Inflammatory macrophage (primary cell): Measurements from ENCODE around the gene SPON1.
"Not testable (repeated sequence)": the region's sequence is repeated elsewhere in the genome, so short reads cannot be mapped to it uniquely, and the experiment has no call there.

ENCODE experiments used
- DNase-seq, 2 donors: peaks; one replicate each; pipeline ENCODE4 v3.0.0-alpha.2; 2020 to 2022

Gene SPON1

GRCh38 chr11:14136561-14136960, 174.0 kb downstream of the SPON1 start:
- no peak for DNase-seq

GRCh38 chr11:14137284-14137683, 174.8 kb downstream of the SPON1 start:
- DNase-seq, result no peak

DNA sequence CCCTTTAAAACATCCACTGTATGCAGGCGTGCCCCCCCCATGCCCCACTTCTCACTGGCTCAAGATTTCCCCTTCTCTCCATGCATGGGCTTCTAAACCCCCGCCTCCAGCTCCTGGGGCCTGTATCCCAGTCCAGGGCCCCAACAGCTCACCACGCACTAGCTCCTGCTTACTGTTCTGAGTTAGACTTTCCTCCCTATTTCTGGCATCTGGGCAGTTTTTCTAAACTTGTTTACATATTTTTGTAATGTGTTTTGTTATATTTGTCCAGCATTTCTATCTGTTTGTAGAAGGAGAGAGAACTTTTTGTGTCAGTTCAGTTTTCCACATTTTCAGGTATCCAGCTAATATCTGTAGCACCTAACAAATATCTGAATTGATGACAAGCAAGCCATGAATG, 178.5 kb downstream of the SPON1 start:
- no peak for DNase-seq

DNA sequence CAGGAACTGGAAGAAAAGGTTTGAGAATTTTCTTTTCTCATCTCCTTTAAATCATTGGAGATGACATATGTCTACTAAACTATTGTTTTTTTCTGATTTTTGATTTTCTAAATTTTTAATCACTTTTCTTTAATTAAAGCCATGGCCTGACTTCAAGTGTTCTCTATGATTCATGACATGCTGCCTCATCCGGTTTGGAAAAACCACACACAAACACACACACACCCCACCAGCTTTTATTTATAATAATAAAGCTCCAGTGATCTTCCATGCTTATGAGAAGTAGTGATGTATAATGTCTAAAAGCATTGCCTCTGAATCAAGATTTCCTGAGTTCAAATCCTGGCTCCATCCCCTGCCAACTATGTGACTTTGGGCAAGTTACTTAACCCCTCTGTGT, 179.2 kb downstream of the SPON1 start:
- DNase-seq, result no peak

DNA sequence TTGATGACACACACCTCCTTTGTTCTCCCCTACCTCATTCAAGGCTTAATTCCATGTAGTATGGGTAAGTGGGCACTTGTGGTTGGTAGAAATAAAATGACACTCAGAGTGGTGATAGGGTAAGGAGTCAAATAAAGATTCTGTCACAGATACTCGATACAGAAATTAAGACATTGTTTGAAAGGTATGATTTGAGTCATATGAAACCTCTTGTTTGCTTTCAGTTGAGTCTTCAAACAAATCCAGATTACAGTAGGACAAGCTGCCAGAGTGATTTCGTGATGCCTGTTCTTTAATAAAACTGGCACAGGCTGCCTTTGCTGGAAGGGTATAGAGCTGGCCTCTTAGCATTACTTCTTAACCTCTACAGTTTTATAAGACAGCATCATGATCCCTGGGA, 182.4 kb downstream of the SPON1 start:
- DNase-seq, result no peak

DNA sequence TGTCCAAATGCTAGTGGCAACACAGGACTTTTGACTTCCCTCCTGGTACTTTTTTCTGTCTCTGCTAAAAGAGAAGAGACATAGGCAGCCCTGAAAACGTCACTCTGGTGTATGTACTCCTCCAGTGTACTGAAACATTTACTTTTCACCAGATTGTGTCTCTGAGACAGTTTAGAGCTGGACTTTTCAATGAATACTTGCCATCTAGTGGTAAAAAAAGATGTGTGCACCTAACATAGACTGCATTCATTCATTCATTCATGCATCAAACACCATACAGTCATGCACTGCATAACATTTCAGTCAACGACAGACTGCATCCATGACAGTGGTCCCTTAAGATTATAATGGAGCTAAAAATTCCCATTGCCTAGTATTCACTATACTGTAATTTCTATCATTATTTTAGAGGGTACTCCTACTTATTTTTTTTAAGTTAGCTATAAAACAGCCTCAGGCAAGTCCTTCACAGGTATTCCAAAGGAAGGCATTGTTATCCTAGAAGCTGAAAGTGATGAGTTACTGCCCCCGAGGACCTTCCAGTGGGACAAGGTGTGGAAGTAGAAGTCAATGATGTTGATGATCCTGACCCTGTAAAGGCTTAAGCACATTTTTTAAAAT, 186.2 kb downstream of the SPON1 start:
- DNase-seq, result peak; percentile 13 to 29

- DNase-seq, result no peak
Measured at GRCh38 chr11:14149683-14150082, 187.2 kb downstream of the SPON1 start.

GRCh38 chr11:14150878-14151277, 188.4 kb downstream of the SPON1 start:
- no peak for DNase-seq

GRCh38 chr11:14154103-14154502, 191.6 kb downstream of the SPON1 start:
- DNase-seq, result not testable (repeated sequence)

DNA sequence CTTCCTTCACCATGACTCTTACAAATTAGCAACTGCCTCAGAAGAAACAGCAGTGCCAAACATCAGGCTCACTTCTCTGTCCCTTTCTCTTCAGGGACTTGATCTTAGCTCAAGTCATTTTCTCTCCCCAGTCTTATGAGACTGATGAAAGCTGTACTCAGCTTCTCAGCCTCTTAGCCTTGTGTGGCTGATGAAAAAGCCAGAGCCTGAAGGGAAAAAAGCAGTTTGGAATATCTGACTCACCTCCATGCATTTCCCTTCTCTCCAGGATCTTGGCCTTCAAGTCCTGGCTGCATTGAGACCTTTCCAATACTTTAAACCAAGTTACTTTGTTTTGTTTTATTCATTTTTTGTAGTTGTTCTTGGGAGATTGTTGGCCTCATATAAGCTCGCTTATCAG, 195.9 kb downstream of the SPON1 start:
- no peak for DNase-seq

- no peak for DNase-seq
Measured at GRCh38 chr11:14163576-14163975, 201.1 kb downstream of the SPON1 start.

DNA sequence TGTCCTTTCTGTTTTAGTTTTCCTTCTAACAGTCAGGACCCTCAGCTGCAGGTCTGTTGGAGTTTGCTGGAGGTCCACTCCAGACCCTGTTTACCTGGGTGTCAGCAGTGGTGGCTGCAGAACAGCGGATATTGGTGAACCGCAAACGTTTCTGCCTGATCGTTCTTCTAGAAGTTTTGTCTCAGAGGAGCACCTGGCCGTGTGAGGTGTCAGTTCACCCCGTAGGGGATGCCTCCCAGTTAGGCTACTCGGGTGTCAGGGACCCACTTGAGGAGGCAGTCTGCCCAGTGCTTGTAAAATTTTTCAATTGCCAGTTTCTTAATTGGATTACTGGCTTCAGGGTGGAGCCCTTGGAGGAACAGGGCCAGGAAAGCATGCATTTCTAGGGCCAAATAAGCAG, 211.2 kb downstream of the SPON1 start:
- DNase-seq, result not testable (repeated sequence)

GRCh38 chr11:14179116-14179820, 216.7 kb downstream of the SPON1 start:
- no peak for DNase-seq

GRCh38 chr11:14181121-14181520, 218.6 kb downstream of the SPON1 start:
- no peak for DNase-seq

DNA sequence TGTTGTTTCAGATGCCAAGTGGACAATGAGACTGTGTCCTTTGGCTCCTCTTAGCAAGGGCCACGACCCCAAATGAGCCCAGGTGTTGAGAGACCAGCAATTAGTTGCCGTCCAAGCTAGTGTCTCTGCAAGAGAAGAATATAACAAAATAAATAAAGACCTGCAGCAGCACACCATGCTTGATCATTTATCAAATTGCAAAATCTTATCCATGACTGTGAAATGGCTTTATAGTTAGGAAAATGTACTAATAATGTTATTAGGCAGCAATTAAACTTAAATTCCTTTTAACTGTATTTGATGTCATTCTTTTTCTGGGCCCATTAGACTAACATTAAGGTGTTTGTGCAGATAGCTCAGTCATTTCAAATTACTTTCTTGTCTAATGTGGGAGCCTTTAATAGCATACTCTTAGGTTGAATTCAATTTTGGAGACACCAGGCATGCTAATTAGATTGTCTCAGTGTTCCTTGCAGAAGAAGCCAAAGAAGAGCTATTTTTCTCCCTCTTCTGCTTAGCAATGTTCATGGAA, 220.4 kb downstream of the SPON1 start:
- DNase-seq, result no peak

DNA sequence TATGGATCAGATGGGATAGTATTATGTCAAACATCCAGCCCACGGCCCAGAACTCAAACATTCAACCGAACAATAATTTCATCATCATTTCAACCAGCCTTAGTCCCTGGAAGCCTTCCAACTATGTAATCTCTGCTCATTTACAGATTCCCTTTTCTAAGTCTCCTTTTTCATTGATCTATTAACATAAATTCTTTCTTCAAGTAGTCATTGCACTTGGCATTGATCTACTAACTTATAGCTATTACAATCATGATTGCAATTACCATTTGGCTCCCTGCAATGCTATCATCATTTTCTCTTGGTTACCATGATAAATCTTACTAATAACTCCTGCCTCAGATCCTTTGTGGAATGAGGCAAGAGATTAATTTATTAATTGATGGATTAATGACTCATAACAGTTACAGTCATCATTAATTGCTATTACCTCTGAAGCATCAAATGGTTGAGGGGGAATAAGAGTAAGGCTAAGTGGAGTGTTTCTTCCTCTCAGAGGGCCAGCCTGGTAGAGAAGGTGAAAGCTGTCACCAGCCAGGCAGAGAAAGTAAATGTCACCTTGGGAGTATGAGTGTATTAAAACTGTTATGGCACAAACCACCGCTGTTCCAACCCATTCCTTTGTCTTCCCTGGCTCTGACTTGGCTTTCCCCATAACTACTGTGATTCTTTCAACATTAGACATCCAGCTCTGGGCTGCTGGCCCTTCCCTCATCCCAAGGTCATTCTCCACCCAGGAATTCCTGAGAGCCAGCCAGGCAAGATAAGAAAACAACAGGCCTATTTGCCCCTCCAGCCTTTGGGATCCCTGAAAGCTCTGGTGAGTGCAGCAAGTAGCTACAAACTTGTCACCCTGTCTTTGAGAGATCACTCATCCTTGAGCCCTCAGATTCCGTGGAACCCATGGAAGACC, 221.8 kb downstream of the SPON1 start:
- DNase-seq, result no peak

DNA sequence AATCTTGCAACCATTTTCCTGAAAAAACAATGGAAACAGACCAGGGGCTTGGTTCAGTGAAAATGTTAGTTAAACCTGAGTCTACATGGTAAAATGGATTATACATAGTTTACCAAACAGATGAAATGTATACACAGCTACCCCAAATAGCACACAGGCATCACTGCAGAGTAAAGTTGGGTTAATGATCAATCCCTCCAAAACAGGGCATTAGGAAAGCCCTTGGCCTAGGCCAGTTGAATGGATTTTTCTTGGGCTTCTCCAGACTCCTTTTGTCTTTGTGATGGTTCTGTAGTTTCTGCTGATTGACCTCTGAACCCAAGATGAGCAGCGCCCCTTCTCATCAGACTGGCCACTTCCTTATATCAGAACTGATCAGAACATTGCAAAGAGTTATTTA, 222.9 kb downstream of the SPON1 start:
- no peak for DNase-seq

DNA sequence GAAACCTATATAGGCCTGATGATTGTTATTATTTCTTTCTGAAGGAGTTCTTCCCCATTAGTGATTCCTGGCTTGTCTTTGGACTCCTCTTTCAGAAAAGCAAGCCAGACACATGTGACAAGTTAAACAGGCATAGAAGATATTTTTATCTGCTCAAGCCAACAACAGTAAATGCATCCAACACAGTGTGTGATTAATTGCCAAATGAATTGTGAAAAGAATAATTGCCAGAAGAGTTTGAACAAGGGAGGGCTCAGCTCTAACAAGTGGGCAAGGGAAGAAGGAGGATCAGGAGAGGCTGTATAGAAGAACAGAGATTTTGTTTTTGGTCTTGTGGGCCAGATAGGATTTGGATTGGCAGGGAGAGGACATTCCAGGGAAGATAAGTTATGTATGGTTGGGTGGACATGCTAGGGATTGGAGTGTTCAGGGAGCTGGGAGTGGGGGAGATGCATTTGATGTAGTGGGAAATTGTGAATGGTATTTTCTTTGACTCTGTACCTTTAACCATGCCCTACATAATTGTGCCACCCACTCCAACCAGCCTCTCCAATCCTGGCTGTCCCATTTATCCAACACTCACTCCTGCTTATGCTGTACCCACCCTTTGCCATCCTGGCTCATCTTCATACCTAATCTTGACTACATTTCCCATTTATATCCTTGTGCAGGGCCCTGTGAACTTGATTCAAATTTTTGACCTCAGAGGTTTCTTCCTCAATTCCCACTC, 223.7 kb downstream of the SPON1 start:
- no peak for DNase-seq

GRCh38 chr11:14189874-14190273, 227.4 kb downstream of the SPON1 start:
- DNase-seq, result peak in 1 of 2 donors; percentile 25

GRCh38 chr11:14190992-14191778, 228.7 kb downstream of the SPON1 start:
- DNase-seq, result no peak

DNA sequence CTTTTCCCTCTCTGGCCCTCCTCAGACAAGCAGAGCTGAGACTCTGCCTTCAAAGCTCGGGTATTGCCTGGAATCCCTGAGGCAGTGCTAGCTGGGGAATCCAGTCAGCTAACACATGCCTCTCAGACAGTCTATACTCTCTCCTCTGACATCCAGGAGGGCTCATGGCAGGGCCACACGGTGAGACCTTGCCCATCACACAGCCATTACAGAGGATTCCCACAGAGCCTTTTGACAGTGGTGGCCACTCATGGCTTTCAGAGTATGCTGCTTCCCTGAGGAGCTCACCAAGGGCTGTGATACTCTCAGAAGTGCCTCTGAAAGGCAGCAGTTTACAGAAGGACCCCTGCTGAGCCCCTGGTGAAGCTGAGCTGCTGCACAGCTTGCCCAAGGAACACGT, 231.1 kb downstream of the SPON1 start:
- DNase-seq, result no peak
